Stimulated activated CD4-positive, alpha-beta T cell treated with anti-CD3 and anti-CD28 coated beads, Interleukin-2, amount 100 ng/mL, for 48 hours (primary cell): ENCODE measurements around the gene USP20.

ENCODE experiments used
- DNase-seq, 2 donors: peaks; one replicate each; pipeline ENCODE4 v3.0.0-alpha.2; 2020

The USP20 gene

DNA sequence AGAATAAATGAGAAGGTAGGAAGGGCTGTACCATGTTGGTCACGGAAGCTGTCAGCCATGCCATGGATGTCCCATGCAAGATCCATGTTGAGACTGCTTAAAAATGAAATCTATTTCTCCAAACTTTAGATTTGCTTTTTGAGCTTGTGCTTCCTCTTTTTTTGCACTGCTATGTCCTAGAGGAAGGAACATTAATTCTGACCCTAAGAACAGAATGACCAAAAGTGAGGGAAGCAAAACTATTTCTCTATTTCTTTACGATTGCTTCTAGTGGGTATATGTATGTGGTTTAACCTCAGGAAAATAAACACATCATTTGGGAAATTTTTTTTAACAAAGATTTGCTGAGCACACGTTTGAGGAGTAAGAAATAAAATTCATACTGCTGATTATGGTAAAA is 84.6 kb downstream of the USP20 start:
- no peak for DNase-seq

DNA sequence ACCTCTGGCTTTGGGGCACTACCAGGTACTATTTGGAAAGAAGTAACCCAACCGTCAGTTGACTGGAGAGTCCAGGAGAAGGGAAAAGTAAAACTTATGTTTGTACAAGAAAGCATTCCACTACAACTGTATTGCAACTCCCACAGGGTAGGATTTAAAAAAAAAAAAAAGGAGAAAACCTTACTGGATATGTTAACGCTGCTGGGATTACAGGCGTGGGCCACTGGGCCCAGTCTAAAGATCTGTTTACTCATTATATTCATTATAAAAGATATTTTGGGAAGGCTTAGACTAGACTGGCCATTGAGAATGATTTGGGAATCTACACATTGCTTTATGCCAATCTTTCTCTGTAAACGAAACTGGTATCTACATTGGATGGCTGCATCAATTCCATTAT is 86.6 kb downstream of the USP20 start:
- no peak for DNase-seq

DNA sequence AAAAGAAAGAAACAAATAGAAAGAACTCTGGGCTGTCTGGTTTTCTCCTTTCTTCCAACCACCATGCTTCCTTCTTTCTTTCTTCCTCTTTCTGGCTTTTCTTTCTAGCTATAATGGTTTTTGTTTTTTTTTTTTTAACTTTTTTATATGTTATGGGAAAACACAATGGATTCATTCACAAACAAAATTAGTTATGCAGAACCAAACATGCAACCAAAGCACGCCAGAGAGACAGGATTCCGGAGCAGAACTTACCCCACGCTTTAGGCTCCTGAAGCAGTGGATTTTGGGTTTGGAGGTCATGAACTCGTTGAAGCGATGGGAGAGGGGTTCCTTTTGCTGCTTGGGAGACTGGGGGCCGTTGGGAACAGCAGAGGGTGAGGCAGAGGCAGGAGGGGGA is 88.3 kb downstream of the USP20 start:
- no peak for DNase-seq

DNA sequence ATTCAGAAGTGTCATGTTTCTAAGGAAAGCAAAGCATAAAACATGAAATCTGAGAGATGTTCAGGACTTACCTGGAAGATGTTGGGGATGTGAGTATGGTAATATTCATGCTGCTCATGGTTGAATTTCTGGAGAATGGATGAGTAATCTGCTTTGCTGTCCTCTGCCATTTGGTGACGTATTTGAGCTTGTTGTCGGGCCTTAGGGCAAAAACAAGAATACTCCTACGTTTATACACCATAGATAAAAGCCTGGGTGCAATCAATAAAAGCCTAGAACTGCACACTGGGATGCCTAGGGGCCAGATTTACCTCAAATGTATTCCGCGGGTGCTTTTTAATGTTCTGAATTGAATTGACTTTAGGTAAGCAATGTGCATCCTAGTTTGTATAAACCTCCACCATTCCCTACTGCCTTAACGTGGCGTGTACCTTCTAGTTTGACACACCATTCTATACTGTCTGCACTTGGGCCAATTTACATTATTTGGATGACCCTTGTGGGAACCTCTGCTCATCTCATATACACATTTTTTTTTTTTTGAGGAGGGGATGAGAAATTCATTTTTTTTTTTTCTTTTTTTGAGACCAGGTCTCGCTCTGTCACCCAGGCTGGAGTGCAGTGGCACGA is 94.4 kb downstream of the USP20 start:
- no peak for DNase-seq

DNA sequence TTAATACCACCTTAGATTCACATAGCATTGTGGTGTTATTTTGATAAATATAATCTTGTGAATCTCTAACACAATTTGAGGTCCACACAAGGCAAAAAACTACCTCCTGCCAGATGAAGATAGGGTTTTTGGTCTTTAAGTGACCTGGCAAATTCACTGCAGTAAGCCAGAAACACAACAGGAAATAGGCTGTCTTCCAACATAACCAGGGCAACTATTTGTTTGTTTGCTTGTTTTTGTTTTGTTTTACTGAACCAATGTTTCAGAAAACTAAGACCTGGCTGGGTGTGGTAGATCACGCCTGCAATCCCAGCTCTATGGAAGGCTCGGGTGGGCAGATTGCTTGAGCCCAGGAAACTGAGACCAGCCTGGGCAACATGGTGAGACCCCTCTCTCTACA is 95.5 kb downstream of the USP20 start:
- DNase-seq: no peak
